Ovary (tissue), 9 donors: ENCODE measurements around the gene PKD2L1. TPM values are rescaled to one million over a fixed set of nuclear protein-coding genes. Genes with fewer than 3 reads are reported as not detected.

Experiments used
- DNase-seq, 5 donors: peaks; one replicate each; pipeline ENCODE4 v3.0.0-alpha.2; 2019 to 2020
- H3K27ac ChIP-seq, 2 donors: fragments of 200-600 bp; one replicate each; pipeline versions ENCODE4 v1.5.1 to v1.8.0; 2019 to 2022
- H3K27me3 ChIP-seq: fragments of 200-600 bp; one replicate; pipeline ENCODE4 v1.8.0; 2022
- H3K36me3 ChIP-seq: fragments of 200-600 bp; sonication (generic); one replicate; pipeline ENCODE4 v1.5.1; 2019
- H3K4me1 ChIP-seq: one replicate; pipeline ENCODE4 v1.8.1; 2013; ENCODE audit warnings: mild to moderate bottlenecking, moderate library complexity; ENCODE audit not compliant: insufficient read depth
- H3K4me3 ChIP-seq: fragments of 200-600 bp; sonication (generic); one replicate; pipeline ENCODE4 v1.5.1; 2017
- H3K9me3 ChIP-seq, 2 donors: fragments of 200-600 bp in 1 of 2; sonication (generic) in 1 of 2; one replicate each; pipeline versions ENCODE4 v1.5.1 to v1.8.1; 2013 to 2019; ENCODE audit warnings: mild to moderate bottlenecking in 1 of 2, moderate library complexity in 1 of 2
- CTCF ChIP-seq, 3 donors: fragments of 450-650 bp in 2 of 3; fragments of 200-600 bp in 1 of 3; IDR thresholded peaks; one replicate each; pipeline versions ENCODE4 v1.5.1 to v1.8.0; 2016 to 2022; ENCODE audit warnings: antibody characterized with exemption in 3 of 3, mild to moderate bottlenecking in 1 of 3
- EP300 ChIP-seq: sonication (generic); formaldehyde crosslinking; IDR thresholded peaks from one replicate; pipeline ENCODE4 v1.6.1; 2017; ENCODE audit warnings: antibody characterized with exemption
- POLR2A ChIP-seq: fragments of 450-650 bp; IDR thresholded peaks from one replicate; pipeline ENCODE4 v1.6.1; 2017; ENCODE audit warnings: antibody characterized with exemption, mild to moderate bottlenecking, moderate library complexity
- WGBS, 3 donors: extraction: QIAGEN DNeasy Blood & Tissue Kit in 1 of 3; methylation state at CpG; one replicate each; pipeline versions ENCODE4 v1.1.5 to v1.1.7; 2013 to 2017; 5-methylcytosine and 5-hydroxymethylcytosine counted together
- intact Hi-C, 4 donors: fragments of 100-400 bp; cut with DNase I; formaldehyde crosslinking; loops; one replicate each; pipeline versions ENCODE4 v1.11.0 to v1.15.1; 2022 to 2023
- polyA plus RNA-seq, 2 donors: library from polyadenylated mRNA; stranded (reverse); fragments of 200-250 nt in 1 of 2; fragments of 350-450 nt in 1 of 2; fragmentation: Illumina TruSeq in 1 of 2; extraction: RNeasy Lipid Tissue Mini Kit (QIAGEN cat#74804) in 1 of 2; gene quantifications; one replicate each; pipeline ENCODE4 v1.2.3, GENCODE V29; 2013 to 2014
- total RNA-seq, 7 donors: library from RNA; depleted of rRNA in 2 of 7; stranded (reverse); fragments of >200 nt in 2 of 7; fragmentation: NEBNext Ultra II Directional in 3 of 7; extraction: Animal tissue kit (Norgen Biotek cat#: 25700) in 3 of 7; gene quantifications; one replicate each; pipeline versions ENCODE4 v1.1.0 to v1.2.4, GENCODE V29; 2016 to 2023
- donor health status: DM: no; HTN: no; CAD: no; lungs with moderate emphysema.
- donor health status: DM: no; HTN: no; CAD: no.
- donor health status: Bipolar disorder and iron deficiency.
- donor health status: DM: yes; HTN: yes; CAD: no.
- donor health status: DM: no; HTN: no; CAD: no.
- donor health status: DM: yes; HTN: yes; CAD: no.

PKD2L1 gene
- total and polyA plus RNA-seq, 9 donors: 0.02 to 2.5 (median 2.2) TPM; not detected in 6

- H3K9me3 ChIP-seq: no peaks in the 10 kb centered on the region
- peaks cover 1% of the 10 kb centered on the region for H3K4me1 ChIP-seq
- H3K4me3 ChIP-seq: no peak overlapping the region
- no peak overlapping the region for H3K27ac ChIP-seq
- no peak for DNase-seq
- H3K27me3 ChIP-seq: no peaks in the 10 kb centered on the region
- WGBS, 3 donors: 84 to 90% (median 88%) methylated on average over 3 of the region's 3 CpGs
- no peaks in the 10 kb centered on the region for H3K36me3 ChIP-seq
- intact Hi-C loops: loop anchor here in 1 of 4 donors (5.0 kb wide), 1 partner anchor 38 kb away; no protein-coding TSS in a partner anchor
- TF ChIP-seq POLR2A (no peak), EP300 (no peak), CTCF (IDR thresholded peaks at IDR 0.05) (no peak)
Measured at GRCh38 chr10:100349672-100350071, 19.6 kb upstream of the PKD2L1 start.

- TF ChIP-seq CTCF (IDR thresholded peaks at IDR 0.05): no peak
- no peak for TF ChIP-seq EP300
- TF ChIP-seq POLR2A: no peak
- Histone ChIP-seq H3K36me3 (no peaks in the 10 kb centered on the region), H3K4me3 (no peak overlapping the region), H3K9me3 (no peaks in the 10 kb centered on the region), H3K4me1 (peaks cover 1% of the 10 kb centered on the region), H3K27ac (no peak overlapping the region), H3K27me3 (no peaks in the 10 kb centered on the region)
- no peak for DNase-seq
- intact Hi-C loops: loop anchor here in 1 of 4 donors (5.0 kb wide), 1 partner anchor 38 kb away; no protein-coding TSS in a partner anchor
- WGBS, 3 donors: 77 to 80% (median 78%) methylated on average over 5 of the region's 5 CpGs
Measured at GRCh38 chr10:100349087-100349486, 19.1 kb upstream of the PKD2L1 start.

- H3K27me3 ChIP-seq: no peaks in the 10 kb centered on the region
- DNase-seq: no peak
- H3K36me3 ChIP-seq: no peaks in the 10 kb centered on the region
- TF ChIP-seq POLR2A (no peak), EP300 (no peak), CTCF (IDR thresholded peaks at IDR 0.05) (no peak)
- 66 to 75% (median 69%) methylated on average over 3 of the region's 3 CpGs for WGBS, 3 donors
- no peak overlapping the region for H3K27ac ChIP-seq
- intact Hi-C loops: loop anchor here in 1 of 4 donors (5.0 kb wide), 1 partner anchor 39 kb away; no protein-coding TSS in a partner anchor
- H3K4me1 ChIP-seq: peaks cover 1% of the 10 kb centered on the region
- no peaks in the 10 kb centered on the region for H3K9me3 ChIP-seq
- H3K4me3 ChIP-seq: no peak overlapping the region
Measured at GRCh38 chr10:100348389-100348927, 18.4 kb upstream of the PKD2L1 start.

- Histone ChIP-seq H3K4me1 (peaks cover 1% of the 10 kb centered on the region), H3K27ac (peak overlapping the region; percentile 77 to 79), H3K36me3 (no peaks in the 10 kb centered on the region), H3K27me3 (no peaks in the 10 kb centered on the region), H3K4me3 (peak overlapping the region; percentile 52), H3K9me3 (no peaks in the 10 kb centered on the region)
- peak in 2 of 5 donors; percentile 27 to 55 for DNase-seq
- WGBS, 3 donors: 6 to 8% (median 7%) methylated on average over 32 of the region's 32 CpGs
- intact Hi-C loops: loop anchor here in 1 of 4 donors (5.0 kb wide), 1 partner anchor 40 kb away; no protein-coding TSS in a partner anchor
- no peak for TF ChIP-seq CTCF (IDR thresholded peaks at IDR 0.05)
- TF ChIP-seq EP300: no peak
Measured at GRCh38 chr10:100347568-100348195, 17.7 kb upstream of the PKD2L1 start.
